ENCODE results near the gene UROC1.

DNA sequence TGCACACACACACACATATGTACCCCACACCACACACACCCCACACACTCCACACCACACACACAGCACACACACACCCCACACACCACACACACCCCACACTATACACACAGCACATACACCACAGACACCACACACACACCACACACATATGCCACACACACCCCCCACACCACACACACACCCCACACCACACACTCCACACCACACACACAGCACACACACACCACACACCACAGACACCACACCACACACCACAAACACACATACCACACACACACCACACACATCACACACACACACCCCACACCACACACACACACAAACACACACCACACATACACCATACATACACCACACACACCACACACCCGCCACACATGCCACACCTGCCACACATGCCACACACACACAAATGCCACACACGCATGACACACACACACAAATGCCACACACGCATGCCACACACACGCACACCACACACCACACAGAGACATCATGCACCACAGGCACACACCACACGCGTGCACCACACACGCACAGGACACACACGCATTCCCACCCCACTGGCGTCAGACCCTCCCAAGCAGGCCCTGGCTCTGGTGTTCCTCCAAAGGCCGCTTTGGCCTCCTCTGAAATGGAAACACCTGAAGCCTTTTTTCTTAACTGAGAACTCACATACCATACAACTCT, 22.1 kb upstream of the UROC1 start:
- TF ChIP-seq, protein P1, sequence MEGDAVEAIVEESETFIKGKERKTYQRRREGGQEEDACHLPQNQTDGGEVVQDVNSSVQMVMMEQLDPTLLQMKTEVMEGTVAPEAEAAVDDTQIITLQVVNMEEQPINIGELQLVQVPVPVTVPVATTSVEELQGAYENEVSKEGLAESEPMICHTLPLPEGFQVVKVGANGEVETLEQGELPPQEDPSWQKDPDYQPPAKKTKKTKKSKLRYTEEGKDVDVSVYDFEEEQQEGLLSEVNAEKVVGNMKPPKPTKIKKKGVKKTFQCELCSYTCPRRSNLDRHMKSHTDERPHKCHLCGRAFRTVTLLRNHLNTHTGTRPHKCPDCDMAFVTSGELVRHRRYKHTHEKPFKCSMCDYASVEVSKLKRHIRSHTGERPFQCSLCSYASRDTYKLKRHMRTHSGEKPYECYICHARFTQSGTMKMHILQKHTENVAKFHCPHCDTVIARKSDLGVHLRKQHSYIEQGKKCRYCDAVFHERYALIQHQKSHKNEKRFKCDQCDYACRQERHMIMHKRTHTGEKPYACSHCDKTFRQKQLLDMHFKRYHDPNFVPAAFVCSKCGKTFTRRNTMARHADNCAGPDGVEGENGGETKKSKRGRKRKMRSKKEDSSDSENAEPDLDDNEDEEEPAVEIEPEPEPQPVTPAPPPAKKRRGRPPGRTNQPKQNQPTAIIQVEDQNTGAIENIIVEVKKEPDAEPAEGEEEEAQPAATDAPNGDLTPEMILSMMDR (conservative IDR thresholded peaks at IDR 0.05; ENCODE audit: low read depth, low read length): no peak
- TF ChIP-seq EZH2 (IDR thresholded peaks at IDR 0.05; ENCODE audit: borderline replicate concordance, low read depth, low read length, poor library complexity, severe bottlenecking): no peak
